CD4-positive, alpha-beta T cell (primary cell): ENCODE measurements around the gene ABCC3. TPM values are rescaled to one million over a fixed set of nuclear protein-coding genes. Genes with fewer than 3 reads are reported as not detected.

Experiments
- ATAC-seq: fragments of 200-7000 bp; cut with Tn5 transposase; one replicate; pipeline ENCODE4 v1.10.0; 2022; ENCODE audit warnings: mild to moderate bottlenecking; ENCODE audit not compliant: poor library complexity
- CTCF ChIA-PET: fragments of 350-600 bp; sonication (Branson Sonifier 250); formaldehyde crosslinking; loops from one replicate; lab custom pipeline; 2021; ENCODE audit warnings: antibody characterized with exemption, inconsistent platforms; lab: Charles Lee
- POLR2A ChIA-PET: fragments of 350-600 bp; sonication (Branson Sonifier 250); formaldehyde crosslinking; loops from one replicate; lab custom pipeline; 2021; ENCODE audit warnings: antibody characterized with exemption, inconsistent platforms; lab: Charles Lee
- DNase-seq, 14 experiments: peaks; one replicate each; pipeline ENCODE4 v3.0.0-alpha.2; 2013 to 2020; ENCODE audit warnings: mixed read lengths in 2 of 14
- H3K27ac ChIP-seq, 2 donors: one replicate each; pipeline versions ENCODE4 v1.5.1 to v1.7.0; 2013; ENCODE audit warnings: low read length in 2 of 2, low read depth in 1 of 2, mild to moderate bottlenecking in 1 of 2
- H3K27me3 ChIP-seq, 2 experiments: 1 replicate in 1 of 2; 2 replicates in 1 of 2; pipeline versions ENCODE4 v1.6.1 to v1.7.0; 2013; ENCODE audit warnings: low read length in 2 of 2, control low read depth in 1 of 2, mild to moderate bottlenecking in 1 of 2, moderate library complexity in 1 of 2; ENCODE audit not compliant: insufficient read depth in 2 of 2, control insufficient read depth in 1 of 2
- H3K36me3 ChIP-seq: one replicate; pipeline ENCODE4 v1.6.1; 2013; ENCODE audit warnings: low read length, control low read depth; ENCODE audit not compliant: insufficient read depth
- H3K4me1 ChIP-seq: one replicate; pipeline ENCODE4 v1.6.1; 2013; ENCODE audit warnings: low read length, control low read depth; ENCODE audit not compliant: insufficient read depth
- H3K4me3 ChIP-seq: one replicate; pipeline ENCODE4 v1.5.1; 2013; ENCODE audit warnings: mild to moderate bottlenecking, low read length, moderate library complexity
- H3K9me3 ChIP-seq, 2 experiments: 1 replicate in 1 of 2; 2 replicates in 1 of 2; pipeline versions ENCODE4 v1.6.1 to v1.7.0; 2013; ENCODE audit warnings: low read length in 2 of 2, mild to moderate bottlenecking in 2 of 2, control low read depth in 1 of 2, moderate library complexity in 1 of 2; ENCODE audit not compliant: control insufficient read depth in 1 of 2, insufficient read depth in 1 of 2
- H3K27ac Mint-ChIP-seq: one replicate; pipeline ENCODE4 v1.8.0; 2020; ENCODE audit warnings: mixed read lengths
- H3K27me3 Mint-ChIP-seq: one replicate; pipeline ENCODE4 v1.8.0; 2021; ENCODE audit warnings: mixed read lengths
- H3K36me3 Mint-ChIP-seq: one replicate; pipeline ENCODE4 v1.8.0; 2021; ENCODE audit warnings: low read depth, mixed read lengths
- H3K4me1 Mint-ChIP-seq: one replicate; pipeline ENCODE4 v1.8.0; 2021; ENCODE audit warnings: low read depth, mixed read lengths
- H3K4me3 Mint-ChIP-seq: one replicate; pipeline ENCODE4 v1.8.0; 2020; ENCODE audit warnings: mild to moderate bottlenecking, mixed read lengths
- H3K9me3 Mint-ChIP-seq: one replicate; pipeline ENCODE4 v1.8.0; 2020; ENCODE audit warnings: mixed read lengths
- intact Hi-C, 2 experiments: fragments of 100-400 bp; cut with DNase I in 1 of 2; cut with micrococcal nuclease in 1 of 2; formaldehyde crosslinking; loops; one replicate each; pipeline versions ENCODE4 v1.15.1 to v1.9.0; 2023 to 2025; cut with DNase I, micrococcal nuclease
- total RNA-seq, 174 experiments: library from RNA in 2 of 174; stranded (reverse) in 2 of 174; gene quantifications; one replicate each; pipeline ENCODE4 v1.2.3 and lab custom pipeline; 2021 to 2026
- TF ChIP-seq, protein P1 (sequence below): fragments of 200-600 bp; IDR thresholded peaks from one replicate; pipeline ENCODE4 v1.8.0; 2022; ENCODE audit warnings: antibody characterized with exemption, mild to moderate bottlenecking

ABCC3 gene
- total RNA-seq, 2 experiments from 2014 or later: 0.19 TPM; not detected in 1

DNA sequence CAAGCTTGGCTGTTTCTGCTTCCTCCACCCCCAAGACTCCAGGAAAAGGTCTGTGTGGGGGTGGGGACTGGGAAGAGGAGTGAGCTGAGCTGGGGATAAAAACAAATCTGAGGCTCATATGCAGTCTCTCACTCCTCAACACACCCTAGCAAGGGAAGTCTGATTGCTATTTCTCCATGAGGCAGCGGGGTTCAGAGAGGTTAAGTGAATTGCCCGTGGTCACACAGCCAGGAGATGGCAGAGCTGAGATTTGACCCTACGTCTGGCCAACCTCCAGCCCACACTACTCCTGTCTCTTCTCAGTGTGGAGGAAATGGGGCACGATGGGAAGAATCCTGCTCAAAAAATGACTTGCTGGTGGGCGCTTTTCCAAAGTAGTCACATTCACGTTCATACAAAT lies 4.8 kb upstream of the ABCC3 start:
- H3K9me3 ChIP-seq: no peaks in the 10 kb centered on the region
- no peaks in the 10 kb centered on the region for H3K36me3 Mint-ChIP-seq
- DNase-seq: no peak
- H3K36me3 ChIP-seq: no peaks in the 10 kb centered on the region
- peaks cover 14% of the 10 kb centered on the region for H3K4me1 ChIP-seq
- peaks cover 59 to 81% of the 10 kb centered on the region in 2 experiments for H3K27me3 ChIP-seq
- intact Hi-C loops: loop anchor here (1.0 to 5.0 kb wide), 5 partner anchors 63 to 212 kb away; partner anchors contain the start of gene ANKRD40 (in 1 of the 2)
- peaks cover 9% of the 10 kb centered on the region for H3K4me1 Mint-ChIP-seq
- H3K27ac Mint-ChIP-seq: no peak overlapping the region
- no peak overlapping the region for H3K27ac ChIP-seq
- ChIA-PET CTCF (interaction anchor here (0.6 to 1.3 kb wide), 3 partner anchors 10 to 150 kb away, joined by 3 to 4 read pairs (median 3); no protein-coding TSS in a partner anchor), POLR2A (no interaction called here)
- no peak overlapping the region for H3K4me3 ChIP-seq
- no peak overlapping the region for H3K4me3 Mint-ChIP-seq
- ATAC-seq: no peak
- H3K9me3 Mint-ChIP-seq: no peaks in the 10 kb centered on the region
- H3K27me3 Mint-ChIP-seq: peaks cover 93% of the 10 kb centered on the region
- TF ChIP-seq, protein P1, sequence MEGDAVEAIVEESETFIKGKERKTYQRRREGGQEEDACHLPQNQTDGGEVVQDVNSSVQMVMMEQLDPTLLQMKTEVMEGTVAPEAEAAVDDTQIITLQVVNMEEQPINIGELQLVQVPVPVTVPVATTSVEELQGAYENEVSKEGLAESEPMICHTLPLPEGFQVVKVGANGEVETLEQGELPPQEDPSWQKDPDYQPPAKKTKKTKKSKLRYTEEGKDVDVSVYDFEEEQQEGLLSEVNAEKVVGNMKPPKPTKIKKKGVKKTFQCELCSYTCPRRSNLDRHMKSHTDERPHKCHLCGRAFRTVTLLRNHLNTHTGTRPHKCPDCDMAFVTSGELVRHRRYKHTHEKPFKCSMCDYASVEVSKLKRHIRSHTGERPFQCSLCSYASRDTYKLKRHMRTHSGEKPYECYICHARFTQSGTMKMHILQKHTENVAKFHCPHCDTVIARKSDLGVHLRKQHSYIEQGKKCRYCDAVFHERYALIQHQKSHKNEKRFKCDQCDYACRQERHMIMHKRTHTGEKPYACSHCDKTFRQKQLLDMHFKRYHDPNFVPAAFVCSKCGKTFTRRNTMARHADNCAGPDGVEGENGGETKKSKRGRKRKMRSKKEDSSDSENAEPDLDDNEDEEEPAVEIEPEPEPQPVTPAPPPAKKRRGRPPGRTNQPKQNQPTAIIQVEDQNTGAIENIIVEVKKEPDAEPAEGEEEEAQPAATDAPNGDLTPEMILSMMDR: no peak

DNA sequence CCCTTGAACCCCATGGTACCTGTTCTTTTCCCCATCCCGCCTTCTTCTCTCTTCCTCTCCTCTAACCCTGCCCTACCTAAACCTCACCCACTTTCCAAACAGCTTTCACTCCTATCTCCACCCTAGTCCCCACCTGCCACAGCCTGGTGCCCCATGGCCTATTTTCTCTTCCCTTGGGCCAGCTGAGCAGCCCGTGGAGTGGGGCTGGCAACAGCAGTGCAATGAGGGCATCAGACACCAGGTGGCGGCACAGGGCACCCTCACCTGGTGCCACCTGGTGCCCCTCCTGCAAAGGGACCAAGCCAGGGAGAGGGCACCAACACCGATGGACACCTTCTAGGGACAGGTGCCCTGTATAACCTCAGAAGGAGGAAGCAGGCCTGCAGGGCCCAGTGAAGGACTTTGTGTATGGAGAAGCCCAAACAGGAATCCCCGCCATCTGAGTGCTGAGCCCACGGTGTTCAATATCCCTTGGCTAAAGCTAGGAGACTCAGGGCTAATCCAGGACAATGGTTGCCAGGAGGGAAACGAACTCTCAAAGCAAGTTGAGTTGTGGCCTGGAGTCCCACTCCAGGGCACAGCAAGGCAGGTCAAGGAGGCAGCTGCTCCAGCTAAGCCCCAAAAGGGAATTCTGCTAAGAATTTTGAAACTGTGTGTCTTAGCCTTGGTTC lies 4.0 kb upstream of the ABCC3 start:
- H3K27ac Mint-ChIP-seq: no peak overlapping the region
- H3K27me3 Mint-ChIP-seq: peaks cover 91% of the 10 kb centered on the region
- H3K36me3 Mint-ChIP-seq: no peaks in the 10 kb centered on the region
- peaks cover 9% of the 10 kb centered on the region for H3K4me1 Mint-ChIP-seq
- H3K9me3 Mint-ChIP-seq: no peaks in the 10 kb centered on the region
- intact Hi-C loops: loop anchor here (1.0 to 5.0 kb wide), 4 partner anchors 67 to 212 kb away; partner anchors contain the start of gene ANKRD40 (in 1 of the 2)
- Histone ChIP-seq H3K27ac (no peak overlapping the region), H3K27me3 (peaks cover 66 to 89% of the 10 kb centered on the region in 2 experiments), H3K36me3 (no peaks in the 10 kb centered on the region), H3K4me3 (no peak overlapping the region), H3K4me1 (peaks cover 19% of the 10 kb centered on the region), H3K9me3 (no peaks in the 10 kb centered on the region)
- ChIA-PET POLR2A (no interaction called here), CTCF (interaction anchor here (0.6 to 1.3 kb wide), 4 partner anchors 9 to 151 kb away, joined by 3 to 4 read pairs (median 3); no protein-coding TSS in a partner anchor)
- ATAC-seq (peak; percentile 76), DNase-seq (peak; percentile 25 to 72 (median 54))
- TF ChIP-seq, protein P1: peak; percentile 79
- H3K4me3 Mint-ChIP-seq: no peak overlapping the region

DNA sequence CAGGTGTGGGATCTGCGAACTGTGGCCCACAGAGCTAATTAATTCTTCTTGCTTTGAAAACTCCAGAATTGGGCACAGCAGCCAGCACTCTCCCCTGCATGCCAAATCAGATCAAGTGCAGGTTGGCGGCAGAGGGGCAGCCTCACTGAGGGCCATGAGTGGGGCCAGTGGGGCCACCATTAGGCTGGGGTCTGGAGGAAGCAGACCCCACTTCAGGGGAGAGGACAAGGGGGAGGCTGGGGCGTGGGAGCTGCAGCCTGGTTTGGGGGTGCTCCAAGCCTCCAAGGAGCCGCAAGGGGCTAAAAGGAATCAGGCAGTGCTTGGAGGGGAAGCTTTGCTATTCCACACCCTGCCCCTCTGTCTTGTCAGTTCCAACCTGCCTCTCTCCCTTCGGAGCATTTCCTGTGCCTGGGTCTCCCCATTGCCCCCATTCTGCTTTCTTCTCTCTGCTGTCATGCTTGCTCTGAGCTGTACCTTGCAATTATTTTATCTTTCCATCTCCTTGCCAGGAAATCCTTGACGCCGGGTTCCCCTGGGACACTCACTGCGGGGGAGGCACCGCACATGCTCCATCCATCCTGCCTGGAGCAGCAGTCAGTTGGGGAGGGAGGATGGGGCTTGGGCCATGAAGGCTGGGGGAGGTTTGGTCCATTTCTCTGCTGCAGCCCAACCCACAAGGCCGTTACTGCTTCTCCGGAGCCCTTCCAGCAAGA lies 3.3 kb upstream of the ABCC3 start:
- intact Hi-C loops: loop anchor here (2.0 to 5.0 kb wide), 3 partner anchors 66 to 209 kb away; partner anchors contain the start of gene ANKRD40 (in 1 of the 2)
- DNase-seq (no peak), ATAC-seq (no peak)
- Histone ChIP-seq H3K36me3 (no peaks in the 10 kb centered on the region), H3K27me3 (peaks cover 70 to 91% of the 10 kb centered on the region in 2 experiments), H3K27ac (no peak overlapping the region), H3K9me3 (no peaks in the 10 kb centered on the region), H3K4me3 (no peak overlapping the region), H3K4me1 (peaks cover 12% of the 10 kb centered on the region)
- Mint-ChIP-seq H3K9me3 (no peaks in the 10 kb centered on the region), H3K4me3 (no peak overlapping the region), H3K4me1 (peaks cover 9% of the 10 kb centered on the region), H3K36me3 (no peaks in the 10 kb centered on the region), H3K27ac (no peak overlapping the region), H3K27me3 (peaks cover 91% of the 10 kb centered on the region)
- CTCF ChIA-PET: interaction anchor here (0.6 to 1.3 kb wide), 2 partner anchors 125 to 152 kb away, joined by 3 read pairs; no protein-coding TSS in a partner anchor
- POLR2A ChIA-PET: no interaction called here
- TF ChIP-seq, protein P1: no peak
